Right atrium auricular region (tissue), 2 donors: ENCODE results near the gene TBX10. TPM values are rescaled to one million over a fixed set of nuclear protein-coding genes. Genes with fewer than 3 reads are reported as not detected.
"Not testable (repeated sequence)": the region's sequence is repeated elsewhere in the genome, so short reads cannot be mapped to it uniquely, and the experiment has no call there.

ENCODE experiments used
- DNase-seq: peaks from one replicate; pipeline ENCODE4 v3.0.0-alpha.2; 2019; ENCODE audit warnings: low spot score
- H3K27ac ChIP-seq, 2 donors: fragments of 200-600 bp; sonication (generic); 1 replicate in 1 of 2; 2 replicates in 1 of 2; pipeline ENCODE4 v1.5.1; 2016 to 2019
- H3K27me3 ChIP-seq, 2 donors: fragments of 200-600 bp; sonication (generic); one replicate each; pipeline versions ENCODE4 v1.5.1 to v1.6.0; 2017 to 2019
- H3K36me3 ChIP-seq: fragments of 200-600 bp; sonication (generic); one replicate; pipeline ENCODE4 v1.5.1; 2016
- H3K4me1 ChIP-seq, 2 donors: fragments of 200-600 bp; sonication (generic); one replicate each; pipeline versions ENCODE4 v1.5.1 to v1.6.0; 2017 to 2019
- H3K4me3 ChIP-seq, 2 donors: fragments of 200-600 bp; sonication (generic); 1 replicate in 1 of 2; 2 replicates in 1 of 2; pipeline ENCODE4 v1.5.1; 2017 to 2019; ENCODE audit warnings: mild to moderate bottlenecking in 1 of 2, moderate library complexity in 1 of 2
- H3K9me3 ChIP-seq, 2 donors: fragments of 200-600 bp; sonication (generic); one replicate each; pipeline ENCODE4 v1.5.1; 2019
- CTCF ChIP-seq, 2 donors: fragments of 200-600 bp; sonication (generic); IDR thresholded peaks; one replicate each; pipeline ENCODE4 v1.5.1; 2019; ENCODE audit warnings: antibody characterized with exemption in 2 of 2
- total RNA-seq, 2 donors: library from RNA; depleted of rRNA; stranded (reverse); fragments of >200 nt; gene quantifications; one replicate each; pipeline ENCODE4 v1.1.0, GENCODE V29; 2016

Gene TBX10
- total RNA-seq, 2 donors from 2014 or later, result not detected

- H3K27ac ChIP-seq, result no peak overlapping the region
- TF ChIP-seq CTCF (IDR thresholded peaks at IDR 0.05), result no peak
- H3K9me3 ChIP-seq, result no peaks in the 10 kb centered on the region
- peaks cover 0 to 31% of the 10 kb centered on the region in 2 donors for H3K4me1 ChIP-seq
- H3K36me3 ChIP-seq, result no peaks in the 10 kb centered on the region
- no peak for DNase-seq
- H3K27me3 ChIP-seq, result no peaks in the 10 kb centered on the region
- H3K4me3 ChIP-seq, result no peak overlapping the region
Observed at GRCh38 chr11:67626970-67627369, 12.6 kb downstream of the TBX10 start.

GRCh38 chr11:67626131-67626833 lies 13.3 kb downstream of the TBX10 start:
- not testable (repeated sequence) for H3K27ac ChIP-seq, H3K36me3 ChIP-seq, DNase-seq, H3K27me3 ChIP-seq, H3K9me3 ChIP-seq, H3K4me3 ChIP-seq
- H3K4me1 ChIP-seq, result peaks cover 0 to 31% of the 10 kb centered on the region in 2 donors

- H3K27ac ChIP-seq, H3K4me3 ChIP-seq, H3K9me3 ChIP-seq, DNase-seq, H3K36me3 ChIP-seq, H3K27me3 ChIP-seq: not testable (repeated sequence)
- peaks cover 0 to 14% of the 10 kb centered on the region in 2 donors for H3K4me1 ChIP-seq
Observed at GRCh38 chr11:67623795-67624194, 15.8 kb downstream of the TBX10 start.

GRCh38 chr11:67622905-67623304 lies 16.7 kb downstream of the TBX10 start:
- not testable (repeated sequence) for H3K27ac ChIP-seq, H3K4me1 ChIP-seq, DNase-seq, H3K4me3 ChIP-seq, H3K27me3 ChIP-seq, H3K9me3 ChIP-seq, H3K36me3 ChIP-seq

GRCh38 chr11:67621928-67622327 lies 17.6 kb downstream of the TBX10 start:
- not testable (repeated sequence) for H3K27me3 ChIP-seq, H3K4me3 ChIP-seq

GRCh38 chr11:67620621-67621020 lies 18.9 kb downstream of the TBX10 start:
- H3K27ac ChIP-seq, H3K4me3 ChIP-seq, DNase-seq, H3K9me3 ChIP-seq, H3K27me3 ChIP-seq, H3K36me3 ChIP-seq: not testable (repeated sequence)
- peaks cover 0 to 14% of the 10 kb centered on the region in 2 donors for H3K4me1 ChIP-seq

More at GRCh38 chr11:67621928-67622327, 17.6 kb downstream of the TBX10 start:
- H3K4me1 ChIP-seq, H3K27ac ChIP-seq, H3K9me3 ChIP-seq, DNase-seq, H3K36me3 ChIP-seq: not testable (repeated sequence)

- not testable (repeated sequence) for H3K27me3 ChIP-seq, H3K36me3 ChIP-seq, H3K9me3 ChIP-seq, DNase-seq, H3K27ac ChIP-seq, H3K4me3 ChIP-seq
- peaks cover 0 to 20% of the 10 kb centered on the region in 2 donors for H3K4me1 ChIP-seq
Observed at GRCh38 chr11:67619683-67620618, 19.6 kb downstream of the TBX10 start.

GRCh38 chr11:67618901-67619659 lies 20.5 kb downstream of the TBX10 start:
- not testable (repeated sequence) for H3K27ac ChIP-seq, H3K27me3 ChIP-seq, DNase-seq, H3K36me3 ChIP-seq, H3K4me3 ChIP-seq, H3K9me3 ChIP-seq
- peaks cover 0 to 29% of the 10 kb centered on the region in 2 donors for H3K4me1 ChIP-seq
